ENCODE results near the gene MGLL.

DNA sequence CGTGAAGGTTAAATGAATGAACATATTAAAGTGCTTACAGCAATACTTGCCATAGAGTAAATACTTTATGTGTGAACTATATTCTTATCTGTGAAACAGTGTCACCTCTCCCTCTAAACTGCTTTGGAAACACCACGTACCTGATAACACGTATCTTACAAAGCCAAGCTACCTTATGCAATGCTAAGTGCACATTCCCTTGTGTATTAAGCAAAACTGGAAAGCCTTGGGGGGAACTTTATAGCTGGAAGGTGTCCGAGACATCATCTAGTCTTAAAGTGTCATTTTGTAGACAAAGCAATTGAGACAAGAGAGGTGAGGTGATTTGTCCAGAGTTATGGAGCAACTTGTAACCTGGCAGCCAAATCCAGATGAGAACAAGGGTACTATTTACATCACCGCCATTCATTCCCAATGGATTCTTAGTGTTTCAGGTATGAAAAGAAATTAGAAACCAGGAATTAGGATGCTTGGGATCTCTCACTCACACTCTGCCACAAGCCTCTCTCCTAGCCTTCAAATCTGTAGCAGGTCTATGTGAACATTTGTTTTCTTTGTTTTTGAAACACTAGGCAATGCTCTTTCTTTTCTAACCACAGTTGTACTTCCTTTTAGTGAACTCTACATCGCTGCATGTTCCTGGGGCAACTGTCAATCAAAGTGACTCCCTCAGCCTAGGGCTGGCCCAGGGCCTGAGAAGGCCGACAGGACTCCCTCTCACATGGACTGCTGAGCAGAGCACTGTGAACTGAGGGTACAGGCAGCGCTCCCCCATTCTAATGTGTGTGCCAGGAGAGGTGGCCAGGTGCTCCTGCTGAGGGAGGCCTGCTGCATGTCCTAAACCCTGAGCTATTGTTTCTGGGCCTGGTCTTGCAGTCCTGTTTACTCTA is 13.9 kb upstream of the MGLL start:
- TF ChIP-seq, protein P1, sequence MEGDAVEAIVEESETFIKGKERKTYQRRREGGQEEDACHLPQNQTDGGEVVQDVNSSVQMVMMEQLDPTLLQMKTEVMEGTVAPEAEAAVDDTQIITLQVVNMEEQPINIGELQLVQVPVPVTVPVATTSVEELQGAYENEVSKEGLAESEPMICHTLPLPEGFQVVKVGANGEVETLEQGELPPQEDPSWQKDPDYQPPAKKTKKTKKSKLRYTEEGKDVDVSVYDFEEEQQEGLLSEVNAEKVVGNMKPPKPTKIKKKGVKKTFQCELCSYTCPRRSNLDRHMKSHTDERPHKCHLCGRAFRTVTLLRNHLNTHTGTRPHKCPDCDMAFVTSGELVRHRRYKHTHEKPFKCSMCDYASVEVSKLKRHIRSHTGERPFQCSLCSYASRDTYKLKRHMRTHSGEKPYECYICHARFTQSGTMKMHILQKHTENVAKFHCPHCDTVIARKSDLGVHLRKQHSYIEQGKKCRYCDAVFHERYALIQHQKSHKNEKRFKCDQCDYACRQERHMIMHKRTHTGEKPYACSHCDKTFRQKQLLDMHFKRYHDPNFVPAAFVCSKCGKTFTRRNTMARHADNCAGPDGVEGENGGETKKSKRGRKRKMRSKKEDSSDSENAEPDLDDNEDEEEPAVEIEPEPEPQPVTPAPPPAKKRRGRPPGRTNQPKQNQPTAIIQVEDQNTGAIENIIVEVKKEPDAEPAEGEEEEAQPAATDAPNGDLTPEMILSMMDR (IDR thresholded peaks at IDR 0.05; ENCODE audit: insufficient read depth, low read length): no peak
- TF ChIP-seq POLR2AphosphoS5 (IDR thresholded peaks at IDR 0.05; ENCODE audit: low read depth) (no peak), SPI1 (IDR thresholded peaks at IDR 0.05; ENCODE audit: borderline replicate concordance, low read depth) (no peak)
- TF ChIP-seq, protein P2, sequence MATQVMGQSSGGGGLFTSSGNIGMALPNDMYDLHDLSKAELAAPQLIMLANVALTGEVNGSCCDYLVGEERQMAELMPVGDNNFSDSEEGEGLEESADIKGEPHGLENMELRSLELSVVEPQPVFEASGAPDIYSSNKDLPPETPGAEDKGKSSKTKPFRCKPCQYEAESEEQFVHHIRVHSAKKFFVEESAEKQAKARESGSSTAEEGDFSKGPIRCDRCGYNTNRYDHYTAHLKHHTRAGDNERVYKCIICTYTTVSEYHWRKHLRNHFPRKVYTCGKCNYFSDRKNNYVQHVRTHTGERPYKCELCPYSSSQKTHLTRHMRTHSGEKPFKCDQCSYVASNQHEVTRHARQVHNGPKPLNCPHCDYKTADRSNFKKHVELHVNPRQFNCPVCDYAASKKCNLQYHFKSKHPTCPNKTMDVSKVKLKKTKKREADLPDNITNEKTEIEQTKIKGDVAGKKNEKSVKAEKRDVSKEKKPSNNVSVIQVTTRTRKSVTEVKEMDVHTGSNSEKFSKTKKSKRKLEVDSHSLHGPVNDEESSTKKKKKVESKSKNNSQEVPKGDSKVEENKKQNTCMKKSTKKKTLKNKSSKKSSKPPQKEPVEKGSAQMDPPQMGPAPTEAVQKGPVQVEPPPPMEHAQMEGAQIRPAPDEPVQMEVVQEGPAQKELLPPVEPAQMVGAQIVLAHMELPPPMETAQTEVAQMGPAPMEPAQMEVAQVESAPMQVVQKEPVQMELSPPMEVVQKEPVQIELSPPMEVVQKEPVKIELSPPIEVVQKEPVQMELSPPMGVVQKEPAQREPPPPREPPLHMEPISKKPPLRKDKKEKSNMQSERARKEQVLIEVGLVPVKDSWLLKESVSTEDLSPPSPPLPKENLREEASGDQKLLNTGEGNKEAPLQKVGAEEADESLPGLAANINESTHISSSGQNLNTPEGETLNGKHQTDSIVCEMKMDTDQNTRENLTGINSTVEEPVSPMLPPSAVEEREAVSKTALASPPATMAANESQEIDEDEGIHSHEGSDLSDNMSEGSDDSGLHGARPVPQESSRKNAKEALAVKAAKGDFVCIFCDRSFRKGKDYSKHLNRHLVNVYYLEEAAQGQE (IDR thresholded peaks at IDR 0.05; ENCODE audit: insufficient replicate concordance, low read depth): no peak

Data from HL-60 (cell line).